ENCODE results near the gene DIRAS1. TPM values are rescaled to one million over a fixed set of nuclear protein-coding genes. Genes with fewer than 3 reads are reported as not detected.

Gene DIRAS1
- total RNA-seq, 4 donors from 2014 or later = 0.32 to 4.8 (median 2.8) TPM

- TF ChIP-seq CTCF (IDR thresholded peaks at IDR 0.05) = no peak
These were observed 44.2 kb upstream of the DIRAS1 start for GRCh38 chr19:2765376-2765775.

GRCh38 chr19:2764945-2765344, 43.8 kb upstream of the DIRAS1 start:
- DNase-seq (ENCODE audit: low spot score) (no peak), ATAC-seq (ENCODE audit: low FRiP score) (no peak)
- no peak for TF ChIP-seq CTCF (IDR thresholded peaks at IDR 0.05)

More at GRCh38 chr19:2765376-2765775, 44.2 kb upstream of the DIRAS1 start:
- ATAC-seq (ENCODE audit: low FRiP score) = no peak
- DNase-seq (ENCODE audit: low spot score) = no peak

DNA sequence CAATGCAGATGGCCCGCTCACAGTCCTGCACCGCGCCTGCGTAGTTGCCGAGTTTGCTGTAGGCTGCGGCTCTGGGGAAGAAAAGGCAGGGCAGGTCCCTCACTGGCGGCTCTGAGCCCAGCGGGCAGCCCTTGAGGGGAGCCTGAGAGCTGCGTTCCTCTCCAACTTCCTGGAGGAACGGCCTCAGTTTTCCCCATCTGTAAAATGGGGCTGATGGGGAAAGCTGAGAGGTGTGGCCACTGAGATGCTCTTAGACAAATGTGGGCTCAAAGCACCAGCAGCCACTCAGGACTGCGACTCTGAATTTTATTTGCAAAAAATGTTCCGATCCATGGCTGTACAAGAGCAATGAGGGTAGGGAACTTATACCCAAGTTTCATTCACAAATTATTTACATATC, 42.5 kb upstream of the DIRAS1 start:
- DNase-seq (ENCODE audit: low spot score) = no peak

DNA sequence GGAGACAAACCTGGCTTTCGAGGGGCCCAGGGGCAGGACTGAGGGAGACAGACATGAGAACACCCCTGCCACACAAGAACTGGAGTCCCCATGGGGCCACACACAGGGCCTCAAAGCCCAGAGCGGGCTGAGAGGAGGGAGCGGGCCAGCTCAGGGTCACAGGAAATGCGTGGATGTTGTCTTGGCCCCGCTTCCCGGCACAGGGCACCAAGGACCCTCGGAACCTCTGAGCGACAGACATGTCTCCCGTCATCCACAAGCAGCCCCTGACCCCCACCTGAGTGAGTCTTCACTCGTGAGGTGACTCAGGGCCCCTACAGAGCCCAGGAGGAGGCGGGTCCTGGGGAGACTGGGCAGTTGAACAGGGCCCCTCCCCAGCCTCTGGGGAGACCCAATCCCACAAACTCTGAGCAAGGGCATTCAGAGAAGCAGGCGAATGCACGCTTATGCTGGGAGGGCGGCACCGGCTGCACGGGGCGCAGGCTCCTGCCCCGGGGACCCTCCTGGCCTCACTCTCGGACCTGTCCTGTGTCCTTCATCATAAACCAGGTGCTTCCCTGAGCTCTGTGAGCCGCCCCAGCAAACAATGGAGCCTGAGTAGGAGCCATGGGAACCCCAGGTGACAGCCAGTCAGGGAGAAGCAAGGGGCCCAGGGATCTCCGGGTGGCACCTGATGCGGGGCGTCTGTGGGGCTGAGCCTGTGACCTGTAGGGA, 41.8 kb upstream of the DIRAS1 start:
- TF ChIP-seq CTCF (IDR thresholded peaks at IDR 0.05) = no peak
- DNase-seq (ENCODE audit: low spot score) = no peak

More for the DNA sequence above, 42.5 kb upstream of the DIRAS1 start:
- ATAC-seq (ENCODE audit: low FRiP score) = no peak
- no peak for TF ChIP-seq CTCF (IDR thresholded peaks at IDR 0.05)

GRCh38 chr19:2761876-2762782, 41.0 kb upstream of the DIRAS1 start:
- no peak for ATAC-seq (ENCODE audit: low FRiP score)
- TF ChIP-seq CTCF (IDR thresholded peaks at IDR 0.05) = no peak

More for the DNA sequence above, 41.8 kb upstream of the DIRAS1 start:
- no peak for ATAC-seq (ENCODE audit: low FRiP score)

DNA sequence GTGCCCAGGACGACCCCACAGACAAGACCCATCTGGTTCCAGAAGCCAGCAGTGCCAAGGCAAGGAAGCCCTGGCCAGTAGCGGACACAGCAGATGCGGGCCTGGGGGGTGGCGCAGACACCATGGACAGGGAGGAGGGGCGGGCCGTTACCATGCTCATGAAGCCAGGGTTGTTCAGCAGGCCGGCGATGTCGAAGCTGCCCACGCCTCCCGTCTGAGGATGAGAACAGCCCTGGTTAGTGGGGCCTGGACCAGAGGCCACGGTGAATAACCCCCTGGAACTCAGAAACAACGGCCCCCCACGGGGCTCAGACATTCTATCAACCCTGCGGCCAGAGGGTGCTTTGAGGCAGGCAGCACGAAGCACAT, 40.1 kb upstream of the DIRAS1 start:
- TF ChIP-seq CTCF (IDR thresholded peaks at IDR 0.05) = no peak
- ATAC-seq (ENCODE audit: low FRiP score) = no peak
- no peak for DNase-seq (ENCODE audit: low spot score)

More at GRCh38 chr19:2761876-2762782, 41.0 kb upstream of the DIRAS1 start:
- DNase-seq (ENCODE audit: low spot score) = no peak
